ENCODE measurements around the gene SLC8A1. TPM values are rescaled to one million over a fixed set of nuclear protein-coding genes. Genes with fewer than 3 reads are reported as not detected.

Gene SLC8A1
- total and polyA plus RNA-seq, 2 of the 13 experiments (the other 11 are each of a cell fraction or from before 2014, with no cell fraction given): not detected

GRCh38 chr2:40193670-40194026 is 258.2 kb downstream of the SLC8A1 start (continued):
- TF ChIP-seq XRCC5 (optimal IDR thresholded peaks at IDR 0.05; ENCODE audit: low read length): no peak

DNA sequence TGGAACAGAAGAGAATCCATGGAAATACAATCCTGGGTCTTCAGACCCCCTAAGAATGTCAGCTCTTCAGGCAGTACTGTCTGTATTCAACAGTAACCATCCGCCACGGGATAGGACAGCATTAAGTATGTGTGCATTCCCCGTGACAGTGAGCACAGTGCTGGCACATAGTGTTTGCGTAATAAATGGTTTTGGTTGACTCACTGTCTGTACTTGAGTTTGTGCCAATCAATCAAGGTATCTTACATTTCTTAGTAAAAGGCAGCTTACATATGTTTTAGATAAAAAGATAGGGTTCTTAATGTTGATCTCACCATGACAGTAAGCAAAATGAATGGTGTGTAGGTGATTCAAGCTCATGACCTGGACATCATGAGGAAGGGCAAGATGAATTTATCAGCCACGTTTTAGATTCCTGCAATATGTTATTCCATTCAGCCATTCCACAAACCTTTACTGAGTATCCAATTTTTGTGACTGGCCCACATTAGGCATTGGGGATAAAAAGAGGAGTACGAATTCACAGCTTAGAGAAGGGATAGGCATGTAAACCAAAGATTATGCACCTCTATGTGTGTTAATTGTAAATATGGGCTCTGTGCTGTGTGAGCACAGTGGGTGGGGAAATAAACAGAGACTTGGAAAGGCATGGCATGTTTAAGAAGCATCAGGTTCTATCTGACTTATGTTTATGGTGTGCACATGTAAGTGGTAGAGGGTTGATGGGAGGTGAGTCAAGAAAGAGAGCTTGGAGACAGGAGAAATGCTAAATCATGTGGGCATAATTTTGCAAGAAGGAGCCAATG is 258.8 kb downstream of the SLC8A1 start:
- BruUV-seq (replicated peaks): no TSS peak
- TF ChIP-seq NCOA5 (CRISPR knock-in tag; IDR thresholded peaks at IDR 0.05) (no peak), ZBTB49 (CRISPR knock-in tag; IDR thresholded peaks at IDR 0.05; ENCODE audit: borderline replicate concordance) (no peak)
- TF ChIP-seq, protein P1, sequence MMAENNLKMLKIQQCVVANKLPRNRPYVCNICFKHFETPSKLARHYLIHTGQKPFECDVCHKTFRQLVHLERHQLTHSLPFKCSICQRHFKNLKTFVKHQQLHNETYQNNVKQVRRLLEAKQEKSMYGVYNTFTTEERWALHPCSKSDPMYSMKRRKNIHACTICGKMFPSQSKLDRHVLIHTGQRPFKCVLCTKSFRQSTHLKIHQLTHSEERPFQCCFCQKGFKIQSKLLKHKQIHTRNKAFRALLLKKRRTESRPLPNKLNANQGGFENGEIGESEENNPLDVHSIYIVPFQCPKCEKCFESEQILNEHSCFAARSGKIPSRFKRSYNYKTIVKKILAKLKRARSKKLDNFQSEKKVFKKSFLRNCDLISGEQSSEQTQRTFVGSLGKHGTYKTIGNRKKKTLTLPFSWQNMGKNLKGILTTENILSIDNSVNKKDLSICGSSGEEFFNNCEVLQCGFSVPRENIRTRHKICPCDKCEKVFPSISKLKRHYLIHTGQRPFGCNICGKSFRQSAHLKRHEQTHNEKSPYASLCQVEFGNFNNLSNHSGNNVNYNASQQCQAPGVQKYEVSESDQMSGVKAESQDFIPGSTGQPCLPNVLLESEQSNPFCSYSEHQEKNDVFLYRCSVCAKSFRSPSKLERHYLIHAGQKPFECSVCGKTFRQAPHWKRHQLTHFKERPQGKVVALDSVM (CRISPR knock-in tag; IDR thresholded peaks at IDR 0.05): no peak
- no peak for DNase-seq (ENCODE audit: low spot score)
- WGBS (ENCODE audit: low lambda C conversion rate): 7% methylated on average over 6 of the region's 6 CpGs
- H3K27ac ChIP-seq (ENCODE audit: extremely low read length, insufficient read depth, low read length): no peak overlapping the region
- FAIRE-seq: no peak
- H3K4me3 ChIP-seq (replicated peaks in 1 of 3; ENCODE audit: insufficient read depth in 1 of 3, low read depth in 2 of 3, low read length in 3 of 3): no peak overlapping the region
- ChIA-PET POLR2A (no interaction called here), CTCF (ENCODE audit: low intra/inter-chr PET ratio, low total read pairs) (no interaction called here)
- intact Hi-C loops (cut with micrococcal nuclease; ENCODE audit: unreplicated experiment) (no loop called here), in situ Hi-C loops (cut with HindIII; ENCODE audit: extremely low pct_ligation_motif_present, low pct_unique_long_range_greater_than_20kb) (no loop called here)
- ATAC-seq: no peak
- no peaks in the 10 kb centered on the region for H3K9me3 ChIP-seq (ENCODE audit: low read length)
- H3K27me3 ChIP-seq (ENCODE audit: control insufficient read depth in 1 of 2, insufficient read depth in 2 of 2, low read length in 2 of 2): no peaks in the 10 kb centered on the region
- no peak overlapping the region for H2AFZ ChIP-seq (ENCODE audit: low read length)
- H3K79me2 ChIP-seq (ENCODE audit: insufficient read depth, low read length): no peaks in the 10 kb centered on the region
- H3K4me2 ChIP-seq (ENCODE audit: low read depth, low read length): no peak overlapping the region
- H4K20me1 ChIP-seq (ENCODE audit: insufficient read depth, low read length): no peaks in the 10 kb centered on the region
- no peaks in the 10 kb centered on the region for H3K4me1 ChIP-seq (ENCODE audit: insufficient read depth, low read length)
- no peak overlapping the region for H3K9ac ChIP-seq (ENCODE audit: insufficient read depth, low read depth, low read length)
- H3K36me3 ChIP-seq (replicated peaks in 1 of 2; ENCODE audit: control insufficient read depth in 1 of 2, insufficient read depth in 2 of 2, low read length in 2 of 2): no peaks in the 10 kb centered on the region
